Activated naive CD8-positive, alpha-beta T cell treated with anti-CD3 and anti-CD28 coated beads, Interleukin-2, amount 50 U/mL, for 24 hours (primary cell): ENCODE measurements around the gene KRT78.
"Not testable (repeated sequence)": the region's sequence is repeated elsewhere in the genome, so short reads cannot be mapped to it uniquely, and the experiment has no call there.

Experiments
- ATAC-seq: fragments of 150-1000 bp; cut with Tn5 transposase; one replicate; pipeline ENCODE4 v1.10.0; 2021
- DNase-seq: peaks from one replicate; pipeline ENCODE4 v3.0.0; 2021
- H3K27ac Mint-ChIP-seq: one replicate; pipeline ENCODE4 v1.8.0; 2021; ENCODE audit warnings: mild to moderate bottlenecking, mixed read lengths
- H3K27me3 Mint-ChIP-seq: one replicate; pipeline ENCODE4 v1.8.0; 2021; ENCODE audit warnings: mixed read lengths
- H3K36me3 Mint-ChIP-seq: one replicate; pipeline ENCODE4 v1.8.0; 2021; ENCODE audit warnings: low read depth, mixed read lengths
- H3K4me1 Mint-ChIP-seq: one replicate; pipeline ENCODE4 v1.8.0; 2021; ENCODE audit warnings: mixed read lengths
- H3K4me3 Mint-ChIP-seq: one replicate; pipeline ENCODE4 v1.8.0; 2021; ENCODE audit warnings: mild to moderate bottlenecking, moderate library complexity, mixed read lengths
- H3K9me3 Mint-ChIP-seq: one replicate; pipeline ENCODE4 v1.8.0; 2021; ENCODE audit warnings: mixed read lengths

KRT78 gene

DNA sequence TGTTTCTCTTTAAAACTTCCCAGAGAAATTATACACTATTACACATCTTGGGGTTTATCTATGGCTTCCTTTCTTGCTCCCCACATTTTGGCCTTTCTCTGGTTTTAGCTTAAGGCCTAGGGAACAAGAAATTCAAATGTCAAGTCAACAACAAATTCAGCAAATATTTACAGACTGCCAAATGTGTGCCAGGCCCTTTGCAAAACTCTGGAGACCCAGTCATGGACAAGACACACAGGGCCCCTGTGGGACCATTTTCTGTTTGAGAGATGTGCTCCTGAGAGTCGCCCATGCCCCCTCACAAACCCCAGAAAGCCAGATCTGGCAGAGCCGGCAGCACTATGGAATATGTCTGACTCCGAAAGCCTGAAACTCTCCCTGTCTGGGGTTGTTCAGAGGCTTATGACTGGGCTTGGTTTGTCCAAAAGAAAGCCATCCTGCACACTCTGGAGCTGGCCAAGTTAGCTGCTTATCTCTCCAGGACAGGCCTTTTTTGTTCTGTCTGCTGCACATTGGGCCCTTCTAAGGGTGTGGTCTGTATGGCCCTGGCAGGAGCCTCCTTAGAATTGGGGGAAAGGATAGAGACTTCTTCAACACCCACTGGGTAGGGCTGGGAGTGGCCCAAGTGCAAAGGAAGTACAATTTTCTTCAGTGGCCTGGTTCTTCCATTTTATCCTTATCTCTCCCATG is 51.8 kb downstream of the KRT78 start:
- Mint-ChIP-seq H3K27me3 (no peaks in the 10 kb centered on the region), H3K4me3 (no peak overlapping the region), H3K9me3 (no peaks in the 10 kb centered on the region), H3K27ac (no peak overlapping the region), H3K4me1 (peaks cover 20% of the 10 kb centered on the region), H3K36me3 (no peaks in the 10 kb centered on the region)
- ATAC-seq (no peak), DNase-seq (no peak)

DNA sequence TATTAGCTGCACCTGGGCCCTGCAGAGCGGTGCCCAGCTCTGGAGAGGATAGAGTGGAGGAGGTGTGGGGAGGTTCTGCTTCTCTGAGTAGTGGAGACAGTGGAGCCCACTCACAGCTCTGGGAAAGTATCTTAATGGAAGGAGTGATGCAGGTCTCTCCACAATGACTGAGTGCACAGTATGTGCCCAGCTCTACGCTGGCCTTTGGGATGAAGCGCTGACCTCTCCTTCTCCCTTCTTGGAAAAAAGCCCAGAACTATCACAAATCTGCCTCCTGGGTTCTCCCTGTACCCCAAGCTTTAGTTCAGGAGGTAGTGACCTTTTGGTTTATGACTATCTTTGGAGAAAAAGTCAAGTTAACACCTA is 52.4 kb downstream of the KRT78 start:
- Mint-ChIP-seq H3K27ac (no peak overlapping the region), H3K4me3 (no peak overlapping the region), H3K36me3 (no peaks in the 10 kb centered on the region)

DNA sequence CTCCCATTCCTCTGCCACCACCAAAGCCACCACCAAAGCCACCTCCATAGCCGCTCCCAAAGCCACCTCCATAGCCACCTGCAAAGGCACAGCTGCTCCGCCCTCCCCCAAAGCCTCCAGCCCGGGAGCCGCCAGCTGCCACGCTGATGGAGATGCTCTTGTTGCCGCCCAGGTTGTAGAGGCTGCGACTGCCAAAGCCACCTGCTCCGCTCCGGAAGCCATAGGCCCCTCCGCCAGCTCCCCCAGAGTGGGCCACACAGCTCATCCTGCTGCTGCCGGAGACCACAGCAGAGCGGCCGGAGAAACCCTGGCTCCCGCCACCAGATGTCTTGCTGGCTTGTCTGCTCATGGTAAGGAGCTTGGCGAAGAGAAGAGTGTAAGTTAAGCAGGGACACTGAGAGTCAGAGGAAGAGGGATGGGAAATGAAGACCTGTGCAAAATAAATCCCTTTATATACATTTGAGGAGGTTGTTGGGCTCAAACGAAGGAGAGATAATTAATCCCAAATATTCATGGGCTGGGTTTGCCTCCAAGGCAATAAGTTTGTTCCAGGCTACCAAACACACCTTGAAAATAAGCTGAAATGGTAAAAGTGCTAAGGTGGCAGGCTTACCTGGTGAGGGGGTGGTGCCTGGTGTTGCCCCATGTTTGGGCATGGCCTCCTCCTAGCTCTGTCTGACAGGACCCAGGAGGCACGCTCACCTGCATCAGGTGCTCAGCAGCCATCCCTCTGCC is 52.9 kb downstream of the KRT78 start, which contains the start of gene KRT3:
TSS of gene KRT3 (minus strand) at position 424 of the 735 bp plus-strand sequence. CDS start at position 349, 75 bp downstream.
- H3K36me3 Mint-ChIP-seq: no peaks in the 10 kb centered on the region
- H3K27ac Mint-ChIP-seq: no peak within 1 kb of the TSS
- DNase-seq: no peak
- H3K9me3 Mint-ChIP-seq: no peaks in the 10 kb centered on the region
- peaks cover 2% of the 10 kb centered on the region for H3K27me3 Mint-ChIP-seq
- H3K4me1 Mint-ChIP-seq: peaks cover 26% of the 10 kb centered on the region
- ATAC-seq: no peak
- H3K4me3 Mint-ChIP-seq: no peak within 1 kb of the TSS

More for the DNA sequence above, 52.4 kb downstream of the KRT78 start:
- peaks cover 25% of the 10 kb centered on the region for H3K4me1 Mint-ChIP-seq
- DNase-seq: no peak
- H3K27me3 Mint-ChIP-seq: peaks cover 2% of the 10 kb centered on the region
- no peak for ATAC-seq
- no peaks in the 10 kb centered on the region for H3K9me3 Mint-ChIP-seq

DNA sequence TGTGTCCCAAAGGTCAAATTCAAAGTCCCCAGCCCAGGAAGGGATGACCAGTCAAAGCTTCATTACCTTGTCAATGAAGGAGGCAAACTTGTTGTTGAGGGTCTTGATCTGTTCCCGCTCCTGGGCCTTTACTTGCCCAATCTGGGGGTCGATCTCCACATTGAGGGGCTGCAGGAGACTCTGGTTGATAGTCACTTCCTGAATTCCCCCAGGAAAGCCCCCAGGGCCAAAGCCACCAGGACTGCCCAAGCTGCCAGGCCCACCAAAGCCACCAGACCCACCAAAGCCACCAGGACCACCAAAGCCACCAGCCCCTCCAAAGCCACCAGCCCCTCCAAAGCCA is 53.5 kb downstream of the KRT78 start:
- H3K4me1 Mint-ChIP-seq: peaks cover 30% of the 10 kb centered on the region
- H3K36me3 Mint-ChIP-seq, ATAC-seq, H3K27me3 Mint-ChIP-seq, H3K9me3 Mint-ChIP-seq, DNase-seq, H3K4me3 Mint-ChIP-seq, H3K27ac Mint-ChIP-seq: not testable (repeated sequence)

- Mint-ChIP-seq H3K27me3 (peaks cover 12% of the 10 kb centered on the region), H3K4me3 (no peak overlapping the region), H3K4me1 (peaks cover 31% of the 10 kb centered on the region), H3K9me3 (no peaks in the 10 kb centered on the region), H3K36me3 (no peaks in the 10 kb centered on the region), H3K27ac (no peak overlapping the region)
- ATAC-seq (peak; percentile 35), DNase-seq (no peak)
These were observed 54.1 kb downstream of the KRT78 start for GRCh38 chr12:52794479-52795331.

GRCh38 chr12:52792185-52793029 is 56.4 kb downstream of the KRT78 start:
- no peaks in the 10 kb centered on the region for H3K9me3 Mint-ChIP-seq
- peaks cover 31% of the 10 kb centered on the region for H3K4me1 Mint-ChIP-seq
- H3K27ac Mint-ChIP-seq: no peak overlapping the region
- H3K27me3 Mint-ChIP-seq: peaks cover 23% of the 10 kb centered on the region
- H3K36me3 Mint-ChIP-seq: no peaks in the 10 kb centered on the region
- ATAC-seq (no peak), DNase-seq (no peak)
- H3K4me3 Mint-ChIP-seq: no peak overlapping the region

DNA sequence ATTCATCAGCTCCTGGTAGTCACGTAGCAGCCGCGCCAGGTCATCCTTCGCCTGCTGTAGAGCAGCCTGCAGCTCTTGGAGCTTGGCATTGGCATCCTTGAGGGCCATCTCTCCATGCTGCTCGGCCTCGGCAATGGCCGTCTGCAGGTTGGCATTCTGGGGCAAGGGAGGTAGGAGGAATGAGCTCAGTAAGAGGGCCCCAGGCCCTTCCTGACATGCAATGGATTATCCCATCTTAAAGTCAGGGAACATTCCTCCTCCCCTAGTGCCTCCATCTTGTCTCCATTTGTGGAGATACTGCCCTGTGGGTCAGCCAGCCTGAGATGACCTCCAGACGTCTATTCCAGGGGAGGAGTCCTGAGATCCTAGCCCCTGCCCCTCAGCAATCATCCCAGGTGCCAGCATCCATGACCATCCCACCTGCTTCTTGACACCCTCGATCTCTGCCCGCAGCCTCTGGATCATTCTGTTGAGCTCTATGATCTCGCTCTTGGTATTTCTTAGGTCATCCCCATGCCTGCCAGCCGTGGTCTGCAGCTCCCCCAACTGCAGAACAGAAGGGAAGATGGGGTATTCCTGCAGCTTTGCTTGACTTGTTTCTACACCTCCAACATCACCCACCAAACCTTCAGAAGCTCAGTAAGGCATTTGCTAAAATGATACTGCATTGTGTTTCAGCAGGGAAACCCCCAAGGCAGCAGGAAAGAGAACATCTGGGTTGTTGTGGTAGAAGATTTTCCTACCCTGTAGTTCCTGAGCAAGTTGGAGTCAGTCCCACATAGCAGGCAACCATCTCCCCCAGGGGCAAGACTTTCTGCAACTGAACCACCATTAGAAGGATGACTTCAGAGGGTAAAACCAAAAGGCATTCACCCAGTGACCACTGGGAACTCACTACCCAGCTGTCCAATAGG is 57.3 kb downstream of the KRT78 start:
- peak; percentile 53 for ATAC-seq
- H3K4me3 Mint-ChIP-seq: no peak overlapping the region
- H3K4me1 Mint-ChIP-seq: peaks cover 31% of the 10 kb centered on the region
- no peak for DNase-seq
- H3K27me3 Mint-ChIP-seq: peaks cover 23% of the 10 kb centered on the region
- no peak overlapping the region for H3K27ac Mint-ChIP-seq
- H3K36me3 Mint-ChIP-seq: no peaks in the 10 kb centered on the region
- H3K9me3 Mint-ChIP-seq: no peaks in the 10 kb centered on the region

DNA sequence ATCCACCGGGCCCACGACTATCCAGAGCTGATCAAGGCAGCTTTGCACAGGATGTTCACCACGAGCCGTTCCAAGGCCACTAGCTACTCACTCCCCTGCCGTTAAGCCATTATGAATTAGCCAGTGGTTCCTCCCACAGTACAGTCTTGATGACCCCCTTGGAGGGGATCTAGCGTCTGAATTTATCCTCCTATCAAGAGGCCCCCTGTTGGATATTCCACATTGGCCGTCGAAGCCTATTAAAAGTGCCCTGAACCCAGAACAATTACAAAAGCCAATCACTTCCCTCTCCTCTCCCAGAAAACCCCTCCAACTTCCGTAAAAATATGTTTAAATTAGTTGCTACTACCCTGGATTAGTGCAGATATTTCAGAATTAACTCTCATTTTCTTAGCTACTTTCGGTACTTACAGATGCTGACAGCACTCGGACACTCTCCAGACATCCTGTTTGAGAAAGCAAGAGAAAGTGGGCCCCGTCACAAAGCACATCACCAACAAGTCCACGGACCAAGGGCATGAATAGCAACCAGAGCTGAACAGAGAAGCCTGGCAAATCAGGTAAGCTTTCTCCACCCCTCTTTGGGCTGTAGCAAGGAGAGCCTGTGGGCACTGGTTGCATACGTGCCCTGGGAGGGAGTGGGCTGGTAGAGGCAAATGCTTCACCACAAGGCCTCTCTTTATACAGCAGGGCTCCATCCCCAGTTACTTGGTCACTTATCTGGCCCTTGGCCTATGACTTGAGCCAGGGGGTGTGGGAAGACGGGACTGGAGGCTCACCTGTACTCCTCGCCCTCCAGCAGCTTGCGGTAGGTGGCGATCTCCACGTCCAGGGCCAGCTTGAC is 58.1 kb downstream of the KRT78 start:
- no peaks in the 10 kb centered on the region for H3K9me3 Mint-ChIP-seq
- H3K27ac Mint-ChIP-seq: no peak overlapping the region
- no peak overlapping the region for H3K4me3 Mint-ChIP-seq
- peaks cover 31% of the 10 kb centered on the region for H3K4me1 Mint-ChIP-seq
- H3K27me3 Mint-ChIP-seq: peaks cover 23% of the 10 kb centered on the region
- ATAC-seq (no peak), DNase-seq (no peak)
- no peaks in the 10 kb centered on the region for H3K36me3 Mint-ChIP-seq

DNA sequence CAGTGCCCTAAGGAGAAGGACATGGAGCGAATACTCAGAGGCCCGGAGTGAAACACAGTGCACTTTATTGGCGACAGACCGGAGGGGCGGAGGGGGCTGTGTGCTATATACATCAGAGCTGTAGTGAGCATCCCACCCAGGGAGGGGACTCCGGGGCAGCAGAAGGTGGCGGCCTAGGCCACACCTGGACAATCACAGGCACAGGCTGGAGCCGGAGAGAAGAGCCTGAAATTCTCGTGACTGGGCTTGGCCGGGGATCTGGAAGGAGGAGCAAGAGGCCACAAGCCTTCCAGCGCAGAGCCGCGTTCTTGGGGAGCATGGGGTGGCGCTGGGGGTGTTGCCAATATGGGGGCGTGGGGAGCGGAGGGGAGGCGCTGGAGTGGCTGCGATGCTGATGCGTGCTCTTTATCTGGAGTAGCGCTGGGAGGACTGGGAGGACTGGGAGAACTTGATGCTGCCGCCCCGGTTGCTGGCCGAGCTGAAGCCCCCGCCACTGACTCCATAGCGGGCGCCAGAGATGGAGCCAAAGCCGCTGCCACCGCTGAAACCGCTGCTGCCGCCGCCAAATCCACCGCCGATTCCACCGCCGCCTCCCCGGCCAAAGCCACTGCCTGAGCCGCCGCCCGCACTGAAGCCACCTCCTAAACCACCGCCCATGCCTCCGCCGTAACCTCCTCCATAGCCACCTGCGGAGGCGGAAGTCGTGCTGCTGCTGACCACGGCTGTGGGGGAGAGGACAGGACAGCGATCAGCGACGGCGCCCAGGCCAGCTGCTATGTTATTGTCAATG is 59.0 kb downstream of the KRT78 start:
- ATAC-seq (no peak), DNase-seq (peak; percentile 14)
- H3K36me3 Mint-ChIP-seq: no peaks in the 10 kb centered on the region
- peaks cover 23% of the 10 kb centered on the region for H3K27me3 Mint-ChIP-seq
- H3K4me1 Mint-ChIP-seq: peaks cover 28% of the 10 kb centered on the region
- H3K9me3 Mint-ChIP-seq: no peaks in the 10 kb centered on the region
- H3K4me3 Mint-ChIP-seq: no peak overlapping the region
- no peak overlapping the region for H3K27ac Mint-ChIP-seq

DNA sequence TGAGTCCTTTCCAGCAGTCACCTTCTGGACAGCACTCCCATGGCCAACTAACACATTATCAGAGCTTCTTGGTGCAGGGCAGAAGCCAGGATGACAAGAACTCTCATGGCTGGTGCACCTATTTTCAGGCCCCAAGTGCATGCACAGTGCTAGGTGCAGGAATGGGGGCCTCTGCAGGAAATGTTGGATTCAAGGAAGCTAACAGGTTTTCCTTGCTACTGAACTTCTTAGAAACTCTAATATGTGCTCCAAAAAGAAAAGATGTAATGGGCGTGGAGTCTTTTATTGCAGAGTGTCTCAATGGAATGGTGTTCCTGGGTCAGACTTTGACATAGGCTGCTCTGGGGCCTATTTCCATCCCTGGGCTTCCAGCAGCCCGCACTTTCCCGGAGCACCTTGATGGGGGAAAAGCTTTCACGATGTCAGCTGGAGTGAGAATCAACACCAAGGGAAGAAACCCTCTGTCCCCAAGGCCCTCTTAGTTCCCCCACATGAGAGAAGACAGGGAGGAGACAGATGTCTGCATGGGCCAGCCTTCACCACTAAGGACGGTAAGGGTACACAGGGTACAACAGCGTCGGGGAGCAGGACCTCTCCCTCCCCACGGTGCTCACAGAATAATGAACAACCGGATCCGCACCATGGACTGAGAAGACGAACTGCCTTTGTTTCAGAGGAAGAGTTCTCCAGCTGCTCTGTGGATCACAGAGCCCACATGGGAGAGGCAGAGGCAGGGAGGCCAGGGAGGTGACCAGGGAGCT is 59.7 kb downstream of the KRT78 start:
- no peak for DNase-seq
- Mint-ChIP-seq H3K4me3 (no peak overlapping the region), H3K36me3 (no peaks in the 10 kb centered on the region), H3K9me3 (no peaks in the 10 kb centered on the region), H3K4me1 (peaks cover 20% of the 10 kb centered on the region), H3K27me3 (peaks cover 23% of the 10 kb centered on the region), H3K27ac (no peak overlapping the region)
- no peak for ATAC-seq

DNA sequence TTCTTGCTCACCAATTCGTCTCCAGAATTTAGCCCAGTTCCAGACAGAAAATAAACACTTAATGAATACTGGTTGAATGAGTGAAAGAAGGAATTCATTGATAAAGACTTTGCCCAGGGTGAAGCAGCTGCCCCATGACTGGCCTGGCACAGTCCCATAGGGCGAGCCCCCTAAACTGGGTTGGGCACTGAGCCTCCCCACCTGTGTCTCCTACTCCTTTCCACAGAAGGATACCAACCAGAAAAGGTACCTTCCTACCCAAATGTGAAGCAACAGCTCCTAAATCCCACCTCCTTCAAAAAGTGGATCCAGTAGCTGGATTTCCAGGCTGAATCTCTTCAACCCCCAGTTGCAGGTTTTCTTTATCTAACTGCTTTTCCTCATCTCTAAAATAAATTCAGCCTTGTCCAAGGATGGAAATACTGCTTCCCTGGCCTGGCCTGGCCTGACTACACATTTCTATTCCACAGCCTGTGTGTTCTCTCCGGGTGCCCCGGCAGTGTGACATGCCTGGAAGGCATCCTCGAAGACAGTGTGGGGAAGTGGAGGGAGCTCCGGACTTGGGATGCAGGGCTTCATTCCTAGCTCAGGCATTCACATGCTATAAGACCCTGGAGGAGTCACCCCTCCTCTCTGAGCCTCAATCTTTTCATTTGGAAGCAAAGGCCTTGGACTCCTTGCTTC is 60.5 kb downstream of the KRT78 start:
- Mint-ChIP-seq H3K36me3 (no peaks in the 10 kb centered on the region), H3K4me3 (no peak overlapping the region), H3K4me1 (peaks cover 18% of the 10 kb centered on the region), H3K9me3 (no peaks in the 10 kb centered on the region), H3K27me3 (peaks cover 23% of the 10 kb centered on the region), H3K27ac (no peak overlapping the region)
- ATAC-seq (no peak), DNase-seq (no peak)
